BE2C (cell line): ENCODE measurements around the gene EPB41.

Experiments used
- DNase-seq: peaks from one replicate; pipeline ENCODE4 v3.0.0-alpha.2; 2020
- H3K27me3 ChIP-seq: fragments of 250-450 bp; sonication (Bioruptor Pico); 2 replicates; pipeline ENCODE4 v1.5.1; 2020; ENCODE audit warnings: mild to moderate bottlenecking
- H3K36me3 ChIP-seq: fragments of 250-450 bp; sonication (Bioruptor Pico); 2 replicates; pipeline ENCODE4 v1.5.1; 2020; ENCODE audit warnings: mild to moderate bottlenecking
- H3K4me1 ChIP-seq: fragments of 250-450 bp; sonication (Bioruptor Pico); 2 replicates; pipeline ENCODE4 v1.5.1; 2020
- H3K4me3 ChIP-seq: 2 replicates; pipeline ENCODE4 v1.5.1; 2011; ENCODE audit warnings: low read depth, low read length
- H3K9me3 ChIP-seq: fragments of 250-450 bp; sonication (Bioruptor Pico); 2 replicates; pipeline ENCODE4 v1.5.1; 2020
- CTCF ChIP-seq: IDR thresholded peaks from 2 replicates; pipeline ENCODE4 v1.5.1; 2012; ENCODE audit warnings: mild to moderate bottlenecking, low read depth, low read length

The EPB41 gene

GRCh38 chr1:28927266-28927647 lies 12.9 kb downstream of the EPB41 start:
- no peak for DNase-seq
- H3K9me3 ChIP-seq = no peaks in the 10 kb centered on the region
- no peak overlapping the region for H3K4me3 ChIP-seq
- no peaks in the 10 kb centered on the region for H3K36me3 ChIP-seq
- no peaks in the 10 kb centered on the region for H3K27me3 ChIP-seq
- TF ChIP-seq CTCF = no peak
- 0 out of 2 replicates have a peak, but pooled peaks cover 2% of the 10 kb centered on the region for H3K4me1 ChIP-seq

GRCh38 chr1:28927648-28928313 lies 13.4 kb downstream of the EPB41 start:
- Histone ChIP-seq H3K4me1 (0 out of 2 replicates have a peak, but pooled peaks cover 2% of the 10 kb centered on the region), H3K27me3 (no peaks in the 10 kb centered on the region), H3K9me3 (no peaks in the 10 kb centered on the region), H3K36me3 (no peaks in the 10 kb centered on the region), H3K4me3 (no peak overlapping the region)
- no peak for TF ChIP-seq CTCF
- DNase-seq = no peak

- no peaks in the 10 kb centered on the region for H3K36me3 ChIP-seq
- 0 out of 2 replicates have a peak, but pooled peaks cover 2% of the 10 kb centered on the region for H3K4me1 ChIP-seq
- H3K4me3 ChIP-seq = no peak overlapping the region
- DNase-seq = no peak
- H3K27me3 ChIP-seq = no peaks in the 10 kb centered on the region
- no peaks in the 10 kb centered on the region for H3K9me3 ChIP-seq
- TF ChIP-seq CTCF = no peak
Measured at GRCh38 chr1:28928314-28928941, 14.1 kb downstream of the EPB41 start.

DNA sequence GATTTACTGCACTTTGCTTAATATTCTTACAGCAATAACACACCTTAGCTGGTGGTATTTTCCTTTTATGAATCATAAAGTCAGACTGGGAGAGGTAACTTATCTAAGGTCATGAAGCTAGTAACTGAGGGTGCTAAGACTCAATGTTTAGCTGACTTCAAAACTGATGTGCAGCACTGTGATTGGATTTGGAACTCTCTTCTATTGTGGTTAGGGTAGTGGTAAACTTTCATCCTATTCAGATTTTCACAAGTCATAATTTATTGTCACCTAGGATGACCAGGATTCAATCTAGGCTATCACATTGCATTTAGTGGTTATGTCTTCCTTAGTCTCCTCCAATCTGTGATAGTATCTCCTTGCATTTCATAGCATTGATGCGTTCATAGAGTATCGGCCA lies 18.9 kb downstream of the EPB41 start:
- H3K4me1 ChIP-seq = no peaks in the 10 kb centered on the region
- H3K4me3 ChIP-seq = no peak overlapping the region
- DNase-seq = no peak
- no peaks in the 10 kb centered on the region for H3K27me3 ChIP-seq
- no peak for TF ChIP-seq CTCF
- no peaks in the 10 kb centered on the region for H3K9me3 ChIP-seq
- H3K36me3 ChIP-seq = no peaks in the 10 kb centered on the region

DNA sequence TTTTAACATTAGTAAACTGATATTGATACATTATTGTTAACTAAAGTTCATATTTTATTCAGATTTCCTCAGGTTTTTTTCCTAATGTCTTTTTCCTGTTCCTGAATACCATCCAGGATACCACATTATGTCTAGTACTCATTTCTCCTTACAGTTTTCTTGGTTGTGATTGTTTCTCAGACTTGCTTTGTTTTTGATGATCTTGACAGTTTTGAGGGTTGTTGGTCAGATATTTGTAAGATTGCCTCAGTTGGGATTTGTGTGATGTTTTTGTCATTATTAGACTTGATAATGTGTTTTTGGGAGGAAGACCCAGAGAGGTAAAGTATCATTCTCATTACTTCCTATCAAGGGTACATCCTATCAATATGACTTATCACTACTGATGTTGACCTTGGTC lies 19.5 kb downstream of the EPB41 start:
- H3K36me3 ChIP-seq = no peaks in the 10 kb centered on the region
- H3K9me3 ChIP-seq = no peaks in the 10 kb centered on the region
- no peak overlapping the region for H3K4me3 ChIP-seq
- TF ChIP-seq CTCF = no peak
- H3K27me3 ChIP-seq = no peaks in the 10 kb centered on the region
- DNase-seq = no peak
- no peaks in the 10 kb centered on the region for H3K4me1 ChIP-seq

GRCh38 chr1:28934676-28935075 lies 20.3 kb downstream of the EPB41 start:
- Histone ChIP-seq H3K9me3 (no peaks in the 10 kb centered on the region), H3K27me3 (no peaks in the 10 kb centered on the region), H3K4me3 (no peak overlapping the region), H3K36me3 (no peaks in the 10 kb centered on the region), H3K4me1 (no peaks in the 10 kb centered on the region)
- DNase-seq = no peak
- no peak for TF ChIP-seq CTCF
